Neural cell (in vitro differentiated cells): ENCODE results near the gene HOXC13. TPM values are rescaled to one million over a fixed set of nuclear protein-coding genes. Genes with fewer than 3 reads are reported as not detected.
A peak's percentile ranks its signal among the peaks of the same experiment; 100 is the strongest.

Experiments used
- H2AFZ ChIP-seq: fragments of 200-600, 300-800 bp; sonication (generic), shearing (Covaris generic); 2 replicates; pipeline ENCODE4 v1.6.0; 2014; ENCODE audit warnings: low read depth, mild to moderate bottlenecking, antibody characterized with exemption, low read length, moderate library complexity
- H3F3A ChIP-seq: fragments of 200-600 bp; shearing (Covaris generic); 2 replicates; pipeline ENCODE4 v1.6.1; 2016; ENCODE audit warnings: mild to moderate bottlenecking, moderate library complexity, mixed read lengths, antibody characterized with exemption, low read length; ENCODE audit not compliant: insufficient read depth, poor library complexity, severe bottlenecking
- H3K27ac ChIP-seq: fragments of 200-600, 300-800 bp; sonication (generic), shearing (Covaris generic); 2 replicates; pipeline ENCODE4 v1.5.1; 2014; ENCODE audit warnings: mild to moderate bottlenecking, low read length, moderate library complexity
- H3K27me3 ChIP-seq: fragments of 300-800, 200-600 bp; sonication (generic), shearing (Covaris generic); 2 replicates; pipeline ENCODE4 v1.6.0; 2014; ENCODE audit warnings: mild to moderate bottlenecking, low read depth, low read length, moderate library complexity; ENCODE audit not compliant: insufficient read depth
- H3K36me3 ChIP-seq: fragments of 300-800, 200-600 bp; sonication (generic), shearing (Covaris generic); 2 replicates; pipeline ENCODE4 v1.5.1; 2014; ENCODE audit warnings: mild to moderate bottlenecking, antibody characterized with exemption, low read length, moderate library complexity; ENCODE audit not compliant: insufficient read depth
- H3K4me2 ChIP-seq: fragments of 300-800, 200-600 bp; sonication (generic), shearing (Covaris generic); 2 replicates; pipeline ENCODE4 v1.6.0; 2014; ENCODE audit warnings: mild to moderate bottlenecking, low read length
- H3K4me3 ChIP-seq: fragments of 300-800, 200-600 bp; sonication (generic), shearing (Covaris generic); 2 replicates; pipeline ENCODE4 v1.5.1; 2014; ENCODE audit warnings: mild to moderate bottlenecking, low read length, moderate library complexity
- H3K79me2 ChIP-seq: fragments of 200-600 bp; shearing (Covaris generic); replicated peaks from 2 replicates; pipeline ENCODE4 v1.6.0; 2014; ENCODE audit warnings: mild to moderate bottlenecking, low read length, moderate library complexity; ENCODE audit not compliant: insufficient read depth
- H3K9ac ChIP-seq: fragments of 300-800, 200-600 bp; sonication (generic), shearing (Covaris generic); 2 replicates; pipeline ENCODE4 v1.6.1; 2016; ENCODE audit warnings: mild to moderate bottlenecking, low read length, mixed read lengths
- H3K9me2 ChIP-seq: fragments of 200-600 bp; shearing (Covaris generic); 2 replicates; pipeline ENCODE4 v1.6.1; 2016; ENCODE audit warnings: mild to moderate bottlenecking, low read length, mixed read lengths; ENCODE audit not compliant: insufficient read depth
- H3K9me3 ChIP-seq: fragments of 200-600, 300-800 bp; sonication (generic), shearing (Covaris generic); 2 replicates; pipeline ENCODE4 v1.6.1; 2016; ENCODE audit warnings: mild to moderate bottlenecking, mixed run types, low read length, moderate library complexity, mixed read lengths
- H4K20me1 ChIP-seq: fragments of 200-600 bp; shearing (Covaris generic); 2 replicates; pipeline ENCODE4 v1.6.1; 2016; ENCODE audit warnings: mild to moderate bottlenecking, mixed run types; ENCODE audit not compliant: insufficient read depth
- EZH2 ChIP-seq: fragments of 200-600, 300-800 bp; shearing (Covaris generic), sonication (generic); IDR thresholded peaks from 2 replicates; pipeline ENCODE4 v1.6.1; 2014; ENCODE audit warnings: antibody characterized with exemption, low read length, borderline replicate concordance, mild to moderate bottlenecking; ENCODE audit not compliant: insufficient read depth, poor library complexity, severe bottlenecking
- polyA plus RNA-seq: library from polyadenylated mRNA; depleted of rRNA; stranded (reverse); fragments of >200 nt; gene quantifications from 2 replicates; pipeline ENCODE4 v1.2.3, GENCODE V29; 2014
- TF ChIP-seq, protein P1 (sequence below): IDR thresholded peaks from 2 replicates; pipeline ENCODE4 v1.6.1; 2012; ENCODE audit warnings: borderline replicate concordance

The HOXC13 gene
- polyA plus RNA-seq, 1 donor from 2014 or later = not detected

DNA sequence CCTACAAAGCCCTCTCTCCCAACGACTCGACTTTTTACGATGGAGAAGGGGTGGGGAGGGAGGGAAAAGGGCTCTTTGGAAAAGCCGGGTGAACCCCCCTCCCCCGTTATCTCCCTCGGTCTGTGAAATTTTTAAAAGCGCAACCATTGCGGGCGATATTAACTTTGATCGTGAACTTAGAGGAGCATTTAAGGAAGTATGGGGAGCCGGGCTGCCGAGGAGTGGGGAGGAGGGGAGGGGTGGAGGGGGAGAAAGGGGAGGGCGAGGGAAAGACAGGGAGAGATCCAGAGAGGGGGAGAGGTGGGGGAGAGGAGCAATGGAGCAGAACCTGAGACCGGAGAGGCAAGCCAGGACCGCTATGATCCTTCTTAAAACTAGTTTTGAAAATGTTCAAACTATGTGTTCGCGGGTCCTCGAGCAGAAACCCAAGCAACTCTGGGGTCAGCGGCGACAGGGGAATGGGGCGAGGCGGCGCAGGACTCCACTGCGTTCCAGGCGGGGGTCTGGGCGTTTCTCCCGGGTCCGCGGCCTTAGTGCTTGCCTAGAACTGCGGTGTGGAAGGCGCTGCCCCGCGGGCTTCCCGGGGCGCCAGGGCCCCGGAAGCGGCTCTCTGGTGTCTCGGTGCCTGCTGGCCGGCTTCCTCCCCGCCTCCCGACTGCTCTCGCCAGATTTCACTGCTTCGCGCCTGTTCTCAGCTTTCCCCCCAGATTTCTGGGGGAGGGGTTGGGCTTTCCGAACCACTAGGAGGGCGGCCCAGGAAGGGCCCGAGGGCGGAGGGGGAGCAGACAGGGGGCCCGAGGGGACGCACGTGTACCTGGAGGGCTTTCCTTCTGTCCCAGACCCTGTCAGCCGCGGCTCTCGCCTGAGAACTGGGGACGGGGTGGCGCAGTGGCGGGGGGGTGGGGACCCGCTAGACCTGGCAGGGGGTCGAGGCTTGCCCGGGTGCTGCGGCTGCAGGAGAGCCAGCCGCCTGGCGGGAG, 35.7 kb downstream of the HOXC13 start, which contains the start of gene HOTAIR:
Gene HOTAIR (minus strand): TSS at position 871 of the 980 bp plus-strand sequence.
- H2AFZ ChIP-seq = no peak within 1 kb of the TSS

DNA sequence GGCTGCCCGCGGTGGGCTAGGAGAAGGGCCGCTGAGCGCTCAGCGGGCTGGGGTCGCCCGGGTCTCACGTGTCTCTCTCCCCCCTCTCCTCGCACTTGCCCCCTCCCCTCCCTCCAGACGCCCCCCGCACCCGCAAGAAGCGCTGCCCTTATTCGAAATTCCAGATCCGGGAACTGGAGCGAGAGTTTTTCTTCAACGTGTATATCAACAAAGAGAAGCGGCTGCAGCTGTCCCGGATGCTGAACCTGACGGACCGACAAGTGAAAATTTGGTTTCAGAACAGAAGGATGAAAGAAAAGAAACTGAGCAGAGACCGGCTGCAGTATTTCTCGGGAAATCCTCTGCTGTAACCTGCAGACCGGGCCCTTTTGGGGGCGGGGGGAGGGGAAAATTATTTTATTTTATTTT, 36.4 kb downstream of the HOXC13 start:
- H3K9ac ChIP-seq = no peak overlapping the region
- no peaks in the 10 kb centered on the region for H3K79me2 ChIP-seq
- no peaks in the 10 kb centered on the region for H4K20me1 ChIP-seq
- H3K27me3 ChIP-seq = peaks cover 99% of the 10 kb centered on the region
- TF ChIP-seq EZH2 = peak; percentile 34
- TF ChIP-seq, protein P1, sequence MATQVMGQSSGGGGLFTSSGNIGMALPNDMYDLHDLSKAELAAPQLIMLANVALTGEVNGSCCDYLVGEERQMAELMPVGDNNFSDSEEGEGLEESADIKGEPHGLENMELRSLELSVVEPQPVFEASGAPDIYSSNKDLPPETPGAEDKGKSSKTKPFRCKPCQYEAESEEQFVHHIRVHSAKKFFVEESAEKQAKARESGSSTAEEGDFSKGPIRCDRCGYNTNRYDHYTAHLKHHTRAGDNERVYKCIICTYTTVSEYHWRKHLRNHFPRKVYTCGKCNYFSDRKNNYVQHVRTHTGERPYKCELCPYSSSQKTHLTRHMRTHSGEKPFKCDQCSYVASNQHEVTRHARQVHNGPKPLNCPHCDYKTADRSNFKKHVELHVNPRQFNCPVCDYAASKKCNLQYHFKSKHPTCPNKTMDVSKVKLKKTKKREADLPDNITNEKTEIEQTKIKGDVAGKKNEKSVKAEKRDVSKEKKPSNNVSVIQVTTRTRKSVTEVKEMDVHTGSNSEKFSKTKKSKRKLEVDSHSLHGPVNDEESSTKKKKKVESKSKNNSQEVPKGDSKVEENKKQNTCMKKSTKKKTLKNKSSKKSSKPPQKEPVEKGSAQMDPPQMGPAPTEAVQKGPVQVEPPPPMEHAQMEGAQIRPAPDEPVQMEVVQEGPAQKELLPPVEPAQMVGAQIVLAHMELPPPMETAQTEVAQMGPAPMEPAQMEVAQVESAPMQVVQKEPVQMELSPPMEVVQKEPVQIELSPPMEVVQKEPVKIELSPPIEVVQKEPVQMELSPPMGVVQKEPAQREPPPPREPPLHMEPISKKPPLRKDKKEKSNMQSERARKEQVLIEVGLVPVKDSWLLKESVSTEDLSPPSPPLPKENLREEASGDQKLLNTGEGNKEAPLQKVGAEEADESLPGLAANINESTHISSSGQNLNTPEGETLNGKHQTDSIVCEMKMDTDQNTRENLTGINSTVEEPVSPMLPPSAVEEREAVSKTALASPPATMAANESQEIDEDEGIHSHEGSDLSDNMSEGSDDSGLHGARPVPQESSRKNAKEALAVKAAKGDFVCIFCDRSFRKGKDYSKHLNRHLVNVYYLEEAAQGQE = no peak
- no peak overlapping the region for H2AFZ ChIP-seq
- H3K36me3 ChIP-seq = no peaks in the 10 kb centered on the region
- H3K27ac ChIP-seq = no peak overlapping the region
- no peak overlapping the region for H3K4me2 ChIP-seq
- no peaks in the 10 kb centered on the region for H3F3A ChIP-seq
- H3K9me3 ChIP-seq = no peaks in the 10 kb centered on the region
- H3K9me2 ChIP-seq = no peaks in the 10 kb centered on the region
- no peak overlapping the region for H3K4me3 ChIP-seq

More for the DNA sequence above, 35.7 kb downstream of the HOXC13 start, which contains the start of gene HOTAIR:
- Histone ChIP-seq H3F3A (no peaks in the 10 kb centered on the region), H3K36me3 (no peaks in the 10 kb centered on the region), H3K9me2 (no peaks in the 10 kb centered on the region), H3K27me3 (peaks cover 99% of the 10 kb centered on the region), H3K27ac (no peak within 1 kb of the TSS), H3K4me3 (no peak within 1 kb of the TSS), H3K9me3 (no peaks in the 10 kb centered on the region), H3K9ac (no peak within 1 kb of the TSS), H3K79me2 (no peaks in the 10 kb centered on the region), H3K4me2 (no peak within 1 kb of the TSS), H4K20me1 (no peaks in the 10 kb centered on the region)
- TF ChIP-seq, protein P1 = no peak
- TF ChIP-seq EZH2 = peak; percentile 44
